GM23338 (cell line): ENCODE results near the gene ARHGAP4.

ENCODE experiments used
- CREB1 ChIP-seq: fragments of 250-450 bp; sonication (Bioruptor Pico); IDR thresholded peaks from 2 replicates; pipeline ENCODE4 v1.5.0; 2020; ENCODE audit warnings: low read depth, mild to moderate bottlenecking, moderate library complexity
- EZH2 ChIP-seq: fragments of 200-600 bp; sonication (generic); IDR thresholded peaks from one replicate; pipeline ENCODE4 v1.8.0; 2017; ENCODE audit warnings: antibody characterized with exemption, mild to moderate bottlenecking, low read depth; ENCODE audit not compliant: unreplicated experiment
- EZH2phosphoT487 ChIP-seq: fragments of 200-600 bp; sonication (generic); IDR thresholded peaks from one replicate; pipeline ENCODE4 v1.8.1; 2018; ENCODE audit warnings: antibody characterized with exemption; ENCODE audit not compliant: unreplicated experiment
- JUNB ChIP-seq: IDR thresholded peaks from one replicate; pipeline ENCODE4 v1.6.1; 2016; ENCODE audit warnings: antibody characterized with exemption; ENCODE audit not compliant: unreplicated experiment
- NANOG ChIP-seq: IDR thresholded peaks from 2 replicates; pipeline ENCODE4 v1.6.1; 2016; ENCODE audit warnings: antibody characterized with exemption, borderline replicate concordance
- POLR2AphosphoS5 ChIP-seq: IDR thresholded peaks from 2 replicates; pipeline ENCODE4 v1.6.1; 2016; ENCODE audit warnings: antibody characterized with exemption, low read depth
- STAT1 ChIP-seq: IDR thresholded peaks from one replicate; pipeline ENCODE4 v1.6.1; 2016; ENCODE audit warnings: antibody characterized with exemption; ENCODE audit not compliant: unreplicated experiment
- ZNF331 ChIP-seq: fragments of 250-450 bp; sonication (Bioruptor Pico); IDR thresholded peaks from 2 replicates; pipeline ENCODE4 v1.5.0; 2020; ENCODE audit warnings: low read depth, mild to moderate bottlenecking, moderate library complexity
- TF ChIP-seq, protein P1 (sequence below), 2 experiments: fragments of 200-600 bp in 1 of 2; sonication (generic) in 1 of 2; conservative IDR thresholded peaks; 2 replicates each; pipeline versions ENCODE4 v1.5.1 to v1.6.1; 2016 to 2017; ENCODE audit warnings: antibody characterized with exemption in 2 of 2, low read depth in 2 of 2, mild to moderate bottlenecking in 2 of 2, moderate library complexity in 1 of 2
- TF ChIP-seq, protein P2 (sequence below): fragments of 250-450 bp; sonication (Bioruptor Pico); IDR thresholded peaks from 2 replicates; pipeline ENCODE4 v1.5.0; 2020; ENCODE audit warnings: mild to moderate bottlenecking, moderate library complexity
- TF ChIP-seq, protein P3 (sequence below): IDR thresholded peaks from 2 replicates; pipeline ENCODE4 v1.6.1; 2016; ENCODE audit warnings: antibody characterized with exemption
- TF ChIP-seq, protein P4 (sequence below): IDR thresholded peaks from one replicate; pipeline ENCODE4 v1.6.1; 2018; ENCODE audit warnings: antibody characterized with exemption; ENCODE audit not compliant: unreplicated experiment

DNA sequence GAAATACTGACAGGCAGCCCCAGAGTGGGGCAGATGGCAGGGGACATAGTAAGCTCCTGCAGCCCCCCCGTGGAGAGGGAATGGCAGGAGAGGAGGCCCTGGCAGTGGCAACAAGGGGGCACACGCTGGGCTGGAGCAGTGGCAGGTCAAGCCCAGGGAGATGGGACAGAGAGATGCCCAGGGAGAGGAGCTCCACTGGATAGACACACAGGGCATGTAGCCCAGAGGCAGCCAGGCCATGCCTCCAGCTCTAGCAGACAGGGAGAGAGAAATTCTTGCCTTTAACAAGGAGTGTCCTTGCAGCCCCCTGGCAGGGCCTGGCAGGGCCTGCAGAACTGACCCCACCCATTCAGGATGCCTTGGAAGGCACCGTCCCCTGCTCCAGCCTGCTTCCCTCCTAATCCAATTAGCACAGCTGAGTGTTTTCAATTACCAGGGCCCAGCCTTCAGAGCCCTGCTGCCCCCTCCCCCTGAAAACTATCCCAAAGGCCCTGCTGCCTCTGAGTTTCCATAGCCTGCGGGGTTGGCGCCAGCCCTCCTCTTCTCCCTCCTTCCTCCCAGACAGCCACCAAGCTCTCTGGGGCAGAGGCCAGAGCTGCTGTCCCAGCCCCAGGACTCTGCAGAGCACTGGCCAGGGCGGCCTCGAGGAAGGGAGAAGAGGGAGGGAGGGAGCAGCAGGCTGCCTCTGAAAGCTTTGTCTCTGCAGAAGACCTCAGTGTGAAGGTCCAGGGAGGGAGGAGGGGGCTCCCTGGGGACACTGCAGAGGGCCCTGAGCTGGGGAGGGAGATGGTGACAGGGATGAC, 52.6 kb downstream of the ARHGAP4 start:
- TF ChIP-seq, protein P1, sequence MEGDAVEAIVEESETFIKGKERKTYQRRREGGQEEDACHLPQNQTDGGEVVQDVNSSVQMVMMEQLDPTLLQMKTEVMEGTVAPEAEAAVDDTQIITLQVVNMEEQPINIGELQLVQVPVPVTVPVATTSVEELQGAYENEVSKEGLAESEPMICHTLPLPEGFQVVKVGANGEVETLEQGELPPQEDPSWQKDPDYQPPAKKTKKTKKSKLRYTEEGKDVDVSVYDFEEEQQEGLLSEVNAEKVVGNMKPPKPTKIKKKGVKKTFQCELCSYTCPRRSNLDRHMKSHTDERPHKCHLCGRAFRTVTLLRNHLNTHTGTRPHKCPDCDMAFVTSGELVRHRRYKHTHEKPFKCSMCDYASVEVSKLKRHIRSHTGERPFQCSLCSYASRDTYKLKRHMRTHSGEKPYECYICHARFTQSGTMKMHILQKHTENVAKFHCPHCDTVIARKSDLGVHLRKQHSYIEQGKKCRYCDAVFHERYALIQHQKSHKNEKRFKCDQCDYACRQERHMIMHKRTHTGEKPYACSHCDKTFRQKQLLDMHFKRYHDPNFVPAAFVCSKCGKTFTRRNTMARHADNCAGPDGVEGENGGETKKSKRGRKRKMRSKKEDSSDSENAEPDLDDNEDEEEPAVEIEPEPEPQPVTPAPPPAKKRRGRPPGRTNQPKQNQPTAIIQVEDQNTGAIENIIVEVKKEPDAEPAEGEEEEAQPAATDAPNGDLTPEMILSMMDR (conservative IDR thresholded peaks at IDR 0.05; ENCODE audit: low read depth in 2 of 2): no peak
- TF ChIP-seq ZNF331 (CRISPR knock-in tag): no peak
- no peak for TF ChIP-seq POLR2AphosphoS5
- TF ChIP-seq EZH2: no peak
- no peak for TF ChIP-seq NANOG
- TF ChIP-seq, protein P2, sequence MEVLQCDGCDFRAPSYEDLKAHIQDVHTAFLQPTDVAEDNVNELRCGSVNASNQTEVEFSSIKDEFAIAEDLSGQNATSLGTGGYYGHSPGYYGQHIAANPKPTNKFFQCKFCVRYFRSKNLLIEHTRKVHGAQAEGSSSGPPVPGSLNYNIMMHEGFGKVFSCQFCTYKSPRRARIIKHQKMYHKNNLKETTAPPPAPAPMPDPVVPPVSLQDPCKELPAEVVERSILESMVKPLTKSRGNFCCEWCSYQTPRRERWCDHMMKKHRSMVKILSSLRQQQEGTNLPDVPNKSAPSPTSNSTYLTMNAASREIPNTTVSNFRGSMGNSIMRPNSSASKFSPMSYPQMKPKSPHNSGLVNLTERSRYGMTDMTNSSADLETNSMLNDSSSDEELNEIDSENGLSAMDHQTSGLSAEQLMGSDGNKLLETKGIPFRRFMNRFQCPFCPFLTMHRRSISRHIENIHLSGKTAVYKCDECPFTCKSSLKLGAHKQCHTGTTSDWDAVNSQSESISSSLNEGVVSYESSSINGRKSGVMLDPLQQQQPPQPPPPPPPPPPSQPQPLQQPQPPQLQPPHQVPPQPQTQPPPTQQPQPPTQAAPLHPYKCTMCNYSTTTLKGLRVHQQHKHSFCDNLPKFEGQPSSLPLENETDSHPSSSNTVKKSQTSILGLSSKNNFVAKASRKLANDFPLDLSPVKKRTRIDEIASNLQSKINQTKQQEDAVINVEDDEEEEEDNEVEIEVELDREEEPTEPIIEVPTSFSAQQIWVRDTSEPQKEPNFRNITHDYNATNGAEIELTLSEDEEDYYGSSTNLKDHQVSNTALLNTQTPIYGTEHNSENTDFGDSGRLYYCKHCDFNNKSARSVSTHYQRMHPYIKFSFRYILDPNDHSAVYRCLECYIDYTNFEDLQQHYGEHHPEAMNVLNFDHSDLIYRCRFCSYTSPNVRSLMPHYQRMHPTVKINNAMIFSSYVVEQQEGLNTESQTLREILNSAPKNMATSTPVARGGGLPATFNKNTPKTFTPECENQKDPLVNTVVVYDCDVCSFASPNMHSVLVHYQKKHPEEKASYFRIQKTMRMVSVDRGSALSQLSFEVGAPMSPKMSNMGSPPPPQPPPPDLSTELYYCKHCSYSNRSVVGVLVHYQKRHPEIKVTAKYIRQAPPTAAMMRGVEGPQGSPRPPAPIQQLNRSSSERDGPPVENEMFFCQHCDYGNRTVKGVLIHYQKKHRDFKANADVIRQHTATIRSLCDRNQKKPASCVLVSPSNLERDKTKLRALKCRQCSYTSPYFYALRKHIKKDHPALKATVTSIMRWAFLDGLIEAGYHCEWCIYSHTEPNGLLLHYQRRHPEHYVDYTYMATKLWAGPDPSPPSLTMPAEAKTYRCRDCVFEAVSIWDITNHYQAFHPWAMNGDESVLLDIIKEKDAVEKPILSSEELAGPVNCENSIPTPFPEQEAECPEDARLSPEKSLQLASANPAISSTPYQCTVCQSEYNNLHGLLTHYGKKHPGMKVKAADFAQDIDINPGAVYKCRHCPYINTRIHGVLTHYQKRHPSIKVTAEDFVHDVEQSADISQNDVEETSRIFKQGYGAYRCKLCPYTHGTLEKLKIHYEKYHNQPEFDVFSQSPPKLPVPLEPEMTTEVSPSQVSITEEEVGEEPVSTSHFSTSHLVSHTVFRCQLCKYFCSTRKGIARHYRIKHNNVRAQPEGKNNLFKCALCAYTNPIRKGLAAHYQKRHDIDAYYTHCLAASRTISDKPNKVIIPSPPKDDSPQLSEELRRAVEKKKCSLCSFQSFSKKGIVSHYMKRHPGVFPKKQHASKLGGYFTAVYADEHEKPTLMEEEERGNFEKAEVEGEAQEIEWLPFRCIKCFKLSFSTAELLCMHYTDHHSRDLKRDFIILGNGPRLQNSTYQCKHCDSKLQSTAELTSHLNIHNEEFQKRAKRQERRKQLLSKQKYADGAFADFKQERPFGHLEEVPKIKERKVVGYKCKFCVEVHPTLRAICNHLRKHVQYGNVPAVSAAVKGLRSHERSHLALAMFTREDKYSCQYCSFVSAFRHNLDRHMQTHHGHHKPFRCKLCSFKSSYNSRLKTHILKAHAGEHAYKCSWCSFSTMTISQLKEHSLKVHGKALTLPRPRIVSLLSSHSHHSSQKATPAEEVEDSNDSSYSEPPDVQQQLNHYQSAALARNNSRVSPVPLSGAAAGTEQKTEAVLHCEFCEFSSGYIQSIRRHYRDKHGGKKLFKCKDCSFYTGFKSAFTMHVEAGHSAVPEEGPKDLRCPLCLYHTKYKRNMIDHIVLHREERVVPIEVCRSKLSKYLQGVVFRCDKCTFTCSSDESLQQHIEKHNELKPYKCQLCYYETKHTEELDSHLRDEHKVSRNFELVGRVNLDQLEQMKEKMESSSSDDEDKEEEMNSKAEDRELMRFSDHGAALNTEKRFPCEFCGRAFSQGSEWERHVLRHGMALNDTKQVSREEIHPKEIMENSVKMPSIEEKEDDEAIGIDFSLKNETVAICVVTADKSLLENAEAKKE (CRISPR knock-in tag): no peak
- TF ChIP-seq STAT1: no peak
- TF ChIP-seq, protein P3, sequence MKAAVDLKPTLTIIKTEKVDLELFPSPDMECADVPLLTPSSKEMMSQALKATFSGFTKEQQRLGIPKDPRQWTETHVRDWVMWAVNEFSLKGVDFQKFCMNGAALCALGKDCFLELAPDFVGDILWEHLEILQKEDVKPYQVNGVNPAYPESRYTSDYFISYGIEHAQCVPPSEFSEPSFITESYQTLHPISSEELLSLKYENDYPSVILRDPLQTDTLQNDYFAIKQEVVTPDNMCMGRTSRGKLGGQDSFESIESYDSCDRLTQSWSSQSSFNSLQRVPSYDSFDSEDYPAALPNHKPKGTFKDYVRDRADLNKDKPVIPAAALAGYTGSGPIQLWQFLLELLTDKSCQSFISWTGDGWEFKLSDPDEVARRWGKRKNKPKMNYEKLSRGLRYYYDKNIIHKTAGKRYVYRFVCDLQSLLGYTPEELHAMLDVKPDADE: no peak
- TF ChIP-seq, protein P4, sequence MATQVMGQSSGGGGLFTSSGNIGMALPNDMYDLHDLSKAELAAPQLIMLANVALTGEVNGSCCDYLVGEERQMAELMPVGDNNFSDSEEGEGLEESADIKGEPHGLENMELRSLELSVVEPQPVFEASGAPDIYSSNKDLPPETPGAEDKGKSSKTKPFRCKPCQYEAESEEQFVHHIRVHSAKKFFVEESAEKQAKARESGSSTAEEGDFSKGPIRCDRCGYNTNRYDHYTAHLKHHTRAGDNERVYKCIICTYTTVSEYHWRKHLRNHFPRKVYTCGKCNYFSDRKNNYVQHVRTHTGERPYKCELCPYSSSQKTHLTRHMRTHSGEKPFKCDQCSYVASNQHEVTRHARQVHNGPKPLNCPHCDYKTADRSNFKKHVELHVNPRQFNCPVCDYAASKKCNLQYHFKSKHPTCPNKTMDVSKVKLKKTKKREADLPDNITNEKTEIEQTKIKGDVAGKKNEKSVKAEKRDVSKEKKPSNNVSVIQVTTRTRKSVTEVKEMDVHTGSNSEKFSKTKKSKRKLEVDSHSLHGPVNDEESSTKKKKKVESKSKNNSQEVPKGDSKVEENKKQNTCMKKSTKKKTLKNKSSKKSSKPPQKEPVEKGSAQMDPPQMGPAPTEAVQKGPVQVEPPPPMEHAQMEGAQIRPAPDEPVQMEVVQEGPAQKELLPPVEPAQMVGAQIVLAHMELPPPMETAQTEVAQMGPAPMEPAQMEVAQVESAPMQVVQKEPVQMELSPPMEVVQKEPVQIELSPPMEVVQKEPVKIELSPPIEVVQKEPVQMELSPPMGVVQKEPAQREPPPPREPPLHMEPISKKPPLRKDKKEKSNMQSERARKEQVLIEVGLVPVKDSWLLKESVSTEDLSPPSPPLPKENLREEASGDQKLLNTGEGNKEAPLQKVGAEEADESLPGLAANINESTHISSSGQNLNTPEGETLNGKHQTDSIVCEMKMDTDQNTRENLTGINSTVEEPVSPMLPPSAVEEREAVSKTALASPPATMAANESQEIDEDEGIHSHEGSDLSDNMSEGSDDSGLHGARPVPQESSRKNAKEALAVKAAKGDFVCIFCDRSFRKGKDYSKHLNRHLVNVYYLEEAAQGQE: no peak
- TF ChIP-seq JUNB: no peak
- no peak for TF ChIP-seq EZH2phosphoT487
- no peak for TF ChIP-seq CREB1 (CRISPR knock-in tag)
